GM19463 (cell line): Measurements from ENCODE around the gene PYROXD2.

Source experiments
- ATAC-seq: cut with Tn5 transposase; IDR thresholded peaks from one replicate; pipeline ENCODE4 v1.9.1; 2021; ENCODE audit warnings: mild to moderate bottlenecking, moderate library complexity; ENCODE audit not compliant: unreplicated experiment

PYROXD2 gene

GRCh38 chr10:98340261-98340939 is 74.6 kb downstream of the PYROXD2 start:
- peak; percentile 22 for ATAC-seq

GRCh38 chr10:98339799-98340198 is 75.2 kb downstream of the PYROXD2 start:
- peak; percentile 86 for ATAC-seq

- no peak for ATAC-seq
Measured at GRCh38 chr10:98338896-98339295, 76.1 kb downstream of the PYROXD2 start.

- no peak for ATAC-seq
Measured at GRCh38 chr10:98338318-98338717, 76.7 kb downstream of the PYROXD2 start.

DNA sequence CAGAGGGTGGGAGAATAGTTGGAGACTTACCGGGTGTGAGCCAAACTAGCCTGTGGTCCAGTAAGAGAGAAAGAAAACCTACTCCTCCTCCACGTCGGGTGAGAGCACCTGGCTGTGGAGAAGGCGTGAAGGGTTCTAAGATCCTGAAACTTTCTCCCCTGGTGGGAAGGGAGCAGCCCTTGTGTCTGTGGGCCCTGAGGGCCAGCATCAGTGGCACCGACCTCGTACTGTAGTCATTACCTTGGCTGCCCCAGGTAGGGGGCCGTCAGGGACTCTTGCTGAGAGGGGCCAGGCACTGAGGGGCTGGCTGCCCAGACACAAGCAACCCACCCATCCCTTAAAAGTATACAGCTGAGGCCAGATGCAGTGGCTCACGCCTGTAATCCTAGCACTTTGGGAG is 77.5 kb downstream of the PYROXD2 start:
- no peak for ATAC-seq
